Measurements from ENCODE around the gene NUP210.

Gene NUP210

GRCh38 chr3:13317596-13318320 is 102.4 kb downstream of the NUP210 start:
- no peak for DNase-seq

GRCh38 chr3:13316603-13317002 is 103.5 kb downstream of the NUP210 start:
- DNase-seq = no peak

- DNase-seq = no peak
Observed at GRCh38 chr3:13314877-13315276, 105.2 kb downstream of the NUP210 start.

- DNase-seq = no peak
Observed at GRCh38 chr3:13313813-13314212, 106.3 kb downstream of the NUP210 start.

- DNase-seq = no peak
Observed at GRCh38 chr3:13309004-13309403, 111.1 kb downstream of the NUP210 start.

- no peak for DNase-seq
Observed at GRCh38 chr3:13308380-13308801, 111.7 kb downstream of the NUP210 start.

- no peak for DNase-seq
Observed at GRCh38 chr3:13307041-13307440, 113.1 kb downstream of the NUP210 start.

GRCh38 chr3:13305623-13306022 is 114.5 kb downstream of the NUP210 start:
- DNase-seq = no peak

- DNase-seq = no peak
Observed at GRCh38 chr3:13303410-13303809, 116.7 kb downstream of the NUP210 start.

GRCh38 chr3:13301286-13301987 is 118.7 kb downstream of the NUP210 start:
- DNase-seq = no peak

GRCh38 chr3:13300546-13301285 is 119.4 kb downstream of the NUP210 start:
- DNase-seq = no peak

- no peak for DNase-seq
Observed at GRCh38 chr3:13299531-13300155, 120.5 kb downstream of the NUP210 start.

- DNase-seq = no peak
Observed at GRCh38 chr3:13296662-13297061, 123.5 kb downstream of the NUP210 start.

- no peak for DNase-seq
Observed at GRCh38 chr3:13294442-13295351, 125.4 kb downstream of the NUP210 start.

- DNase-seq = no peak
Observed at GRCh38 chr3:13292375-13292774, 127.7 kb downstream of the NUP210 start.

GRCh38 chr3:13290941-13291340 is 129.2 kb downstream of the NUP210 start:
- no peak for DNase-seq

- DNase-seq = no peak
Observed at GRCh38 chr3:13289771-13290285, 130.3 kb downstream of the NUP210 start.

GRCh38 chr3:13288732-13289718 is 131.1 kb downstream of the NUP210 start:
- no peak for DNase-seq

- no peak for DNase-seq
Observed at GRCh38 chr3:13287833-13288232, 132.3 kb downstream of the NUP210 start.

- DNase-seq = no peak
Observed at GRCh38 chr3:13286873-13287272, 133.2 kb downstream of the NUP210 start.
